ENCODE results near the gene CCNY.

Gene CCNY

GRCh38 chr10:35598379-35598778, 262.1 kb downstream of the CCNY start:
- no peak for DNase-seq

GRCh38 chr10:35600193-35600592, 263.9 kb downstream of the CCNY start:
- no peak for DNase-seq

- DNase-seq, result no peak
Observed at GRCh38 chr10:35605191-35605590, 268.9 kb downstream of the CCNY start, which contains the start of gene GJD4. Gene GJD4, plus strand, starts transcription at chr10:35605341. Its CDS starts 227 bp downstream, at chr10:35605568.

GRCh38 chr10:35606430-35606829, 270.1 kb downstream of the CCNY start:
- no peak for DNase-seq

- DNase-seq, result no peak
Observed at GRCh38 chr10:35607475-35608327, 271.4 kb downstream of the CCNY start.

- DNase-seq, result no peak
Observed at GRCh38 chr10:35608328-35608672, 272.0 kb downstream of the CCNY start.

GRCh38 chr10:35611750-35612149, 275.4 kb downstream of the CCNY start:
- DNase-seq, result no peak

- no peak for DNase-seq
Observed at GRCh38 chr10:35612385-35613106, 276.2 kb downstream of the CCNY start.

GRCh38 chr10:35613107-35613440, 276.8 kb downstream of the CCNY start:
- no peak for DNase-seq

- no peak for DNase-seq
Observed at GRCh38 chr10:35613597-35614226, 277.4 kb downstream of the CCNY start.

- DNase-seq, result no peak
Observed at GRCh38 chr10:35614312-35614711, 278.0 kb downstream of the CCNY start.
